ENCODE results near the gene ADGRV1.

The ADGRV1 gene

DNA sequence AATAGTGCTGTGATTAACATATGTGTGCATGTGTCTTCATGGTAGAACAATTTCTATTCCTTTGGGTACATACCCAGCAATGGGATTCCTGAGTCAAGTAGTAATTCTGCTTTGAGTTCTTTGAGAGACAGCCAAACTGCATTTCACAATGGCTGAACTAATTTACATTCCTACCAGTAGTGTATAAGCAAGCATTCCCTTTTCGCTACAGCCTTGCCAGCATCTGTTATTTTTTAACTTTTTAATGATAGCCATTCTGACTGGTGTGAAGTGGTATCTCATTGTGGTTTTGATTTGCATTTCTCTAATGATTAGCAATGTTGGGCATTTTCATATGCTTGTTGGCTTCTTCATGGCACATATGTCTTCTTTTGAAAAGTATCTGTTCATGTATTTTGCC lies 516.0 kb downstream of the ADGRV1 start:
- Histone ChIP-seq H3K9me3 (ENCODE audit: control insufficient read depth, low read length) (no peaks in the 10 kb centered on the region), H3K4me3 (ENCODE audit: low read length) (no peak overlapping the region), H3K36me3 (ENCODE audit: control insufficient read depth, insufficient read depth, low read length) (no peaks in the 10 kb centered on the region), H3K4me1 (ENCODE audit: control insufficient read depth, insufficient read depth, low read length) (no peaks in the 10 kb centered on the region), H3K27me3 (ENCODE audit: control insufficient read depth, insufficient read depth, low read length) (no peaks in the 10 kb centered on the region), H3K9ac (ENCODE audit: low read length) (no peak overlapping the region)

DNA sequence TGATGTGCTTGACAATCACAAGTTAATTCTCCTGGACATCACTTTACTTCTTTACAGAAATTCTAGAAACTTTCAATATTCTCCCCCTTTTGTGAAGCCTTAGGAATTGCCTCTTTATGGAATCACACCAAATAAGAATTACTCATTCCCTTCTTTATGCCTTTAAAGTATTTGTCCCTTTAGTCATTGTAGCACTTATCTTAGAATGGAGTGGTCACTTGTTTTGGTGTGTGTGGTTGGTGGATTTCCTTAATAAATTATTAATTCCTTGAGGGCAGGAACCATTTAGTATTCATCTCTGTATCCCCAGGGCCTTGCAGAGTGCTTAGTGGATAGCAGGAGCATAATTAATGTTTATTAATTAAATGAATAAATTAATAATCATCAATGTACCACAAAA lies 517.5 kb downstream of the ADGRV1 start:
- Histone ChIP-seq H3K4me3 (ENCODE audit: low read length) (no peak overlapping the region), H3K9me3 (ENCODE audit: control insufficient read depth, low read length) (no peaks in the 10 kb centered on the region), H3K27me3 (ENCODE audit: control insufficient read depth, insufficient read depth, low read length) (no peaks in the 10 kb centered on the region), H3K36me3 (ENCODE audit: control insufficient read depth, insufficient read depth, low read length) (no peaks in the 10 kb centered on the region), H3K9ac (ENCODE audit: low read length) (no peak overlapping the region), H3K4me1 (ENCODE audit: control insufficient read depth, insufficient read depth, low read length) (no peaks in the 10 kb centered on the region)

DNA sequence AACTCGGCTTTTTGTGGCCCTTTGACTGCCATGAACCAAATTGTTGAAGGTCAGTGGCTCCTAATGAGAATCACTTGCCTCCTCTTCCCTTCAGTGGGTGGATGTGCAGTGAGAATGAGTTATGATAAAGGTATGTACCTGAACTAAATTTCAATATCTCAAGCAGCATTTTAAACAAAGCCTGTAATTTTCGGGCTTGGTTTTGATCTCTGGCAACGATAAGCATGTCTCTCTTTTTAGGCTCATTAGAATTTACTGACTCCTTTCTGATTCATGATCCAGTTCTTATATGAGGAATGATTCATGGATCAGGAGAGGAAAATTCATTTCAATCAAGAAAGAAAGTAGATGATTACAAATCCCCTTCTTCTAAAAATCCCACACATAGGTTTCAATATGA lies 519.0 kb downstream of the ADGRV1 start:
- Histone ChIP-seq H3K27me3 (ENCODE audit: control insufficient read depth, insufficient read depth, low read length) (no peaks in the 10 kb centered on the region), H3K9me3 (ENCODE audit: control insufficient read depth, low read length) (no peaks in the 10 kb centered on the region), H3K36me3 (ENCODE audit: control insufficient read depth, insufficient read depth, low read length) (no peaks in the 10 kb centered on the region), H3K4me3 (ENCODE audit: low read length) (no peak overlapping the region), H3K4me1 (ENCODE audit: control insufficient read depth, insufficient read depth, low read length) (no peaks in the 10 kb centered on the region), H3K9ac (ENCODE audit: low read length) (no peak overlapping the region)

DNA sequence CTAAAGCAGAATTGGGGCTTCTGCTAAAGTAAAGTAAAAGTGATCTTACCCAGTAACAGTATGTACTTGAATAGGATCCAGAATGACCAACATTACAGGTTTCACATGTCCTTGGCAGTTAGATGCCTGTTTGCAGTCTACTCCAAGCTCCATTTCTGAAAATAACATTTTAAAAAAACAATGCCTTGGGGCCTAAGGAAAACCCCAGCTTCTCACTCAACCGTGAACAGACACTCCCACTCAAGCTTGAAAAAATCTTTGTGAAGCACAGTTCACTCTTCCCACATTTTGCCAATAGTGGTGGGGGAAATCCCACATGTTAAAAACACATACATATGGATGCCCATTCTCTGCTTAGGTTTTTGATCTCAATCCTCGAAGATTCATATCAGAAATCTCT lies 520.4 kb downstream of the ADGRV1 start:
- Histone ChIP-seq H3K36me3 (ENCODE audit: control insufficient read depth, insufficient read depth, low read length) (no peaks in the 10 kb centered on the region), H3K4me3 (ENCODE audit: low read length) (no peak overlapping the region), H3K9me3 (ENCODE audit: control insufficient read depth, low read length) (no peaks in the 10 kb centered on the region), H3K4me1 (ENCODE audit: control insufficient read depth, insufficient read depth, low read length) (no peaks in the 10 kb centered on the region), H3K27me3 (ENCODE audit: control insufficient read depth, insufficient read depth, low read length) (no peaks in the 10 kb centered on the region), H3K9ac (ENCODE audit: low read length) (no peak overlapping the region)

DNA sequence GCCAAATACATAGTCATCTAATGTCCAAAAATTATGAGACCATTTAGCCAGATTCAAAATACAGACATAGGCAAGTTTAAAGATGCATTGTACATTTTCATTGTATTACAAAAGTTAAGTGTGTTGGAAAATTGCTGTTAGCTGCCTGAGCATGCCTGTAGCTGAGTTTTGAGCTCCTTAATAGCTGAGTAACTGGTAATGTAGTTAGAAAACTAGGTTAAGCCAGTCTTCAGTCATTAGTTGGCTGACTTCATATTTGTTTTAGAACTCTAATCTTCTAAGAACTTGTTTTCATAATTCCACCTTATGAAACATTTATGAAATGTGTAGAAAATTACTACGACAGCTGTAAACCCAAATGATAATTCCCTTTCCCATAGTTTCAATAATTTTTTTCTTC lies 531.2 kb downstream of the ADGRV1 start:
- H3K27me3 ChIP-seq (ENCODE audit: control insufficient read depth, insufficient read depth, low read length) = no peaks in the 10 kb centered on the region
- peaks cover 6% of the 10 kb centered on the region for H3K4me1 ChIP-seq (ENCODE audit: control insufficient read depth, insufficient read depth, low read length)
- no peak overlapping the region for H3K4me3 ChIP-seq (ENCODE audit: low read length)
- no peak overlapping the region for H3K9ac ChIP-seq (ENCODE audit: low read length)
- H3K36me3 ChIP-seq (ENCODE audit: control insufficient read depth, insufficient read depth, low read length) = no peaks in the 10 kb centered on the region
- H3K9me3 ChIP-seq (ENCODE audit: control insufficient read depth, low read length) = no peaks in the 10 kb centered on the region

DNA sequence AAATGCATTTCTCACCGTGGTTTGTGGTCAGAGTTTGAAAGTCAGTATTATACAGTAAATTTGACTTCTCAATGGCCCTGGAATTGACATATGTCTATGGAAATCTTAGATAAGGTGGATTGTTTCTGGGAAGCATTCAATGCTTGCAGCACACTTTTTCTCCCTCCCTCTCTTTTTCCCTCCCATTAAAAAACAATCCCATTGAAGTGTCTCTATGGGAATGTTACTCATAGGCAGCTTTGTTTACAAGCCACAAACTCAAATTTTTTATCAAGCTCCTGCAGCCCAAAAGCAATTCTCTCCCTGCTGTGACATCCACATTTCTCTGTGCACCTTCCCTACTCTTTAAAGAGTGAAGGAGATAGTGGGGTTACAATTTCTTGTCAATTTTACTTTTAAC lies 532.4 kb downstream of the ADGRV1 start:
- H3K27me3 ChIP-seq (ENCODE audit: control insufficient read depth, insufficient read depth, low read length) = no peaks in the 10 kb centered on the region
- H3K4me3 ChIP-seq (ENCODE audit: low read length) = no peak overlapping the region
- peaks cover 6% of the 10 kb centered on the region for H3K4me1 ChIP-seq (ENCODE audit: control insufficient read depth, insufficient read depth, low read length)
- no peaks in the 10 kb centered on the region for H3K36me3 ChIP-seq (ENCODE audit: control insufficient read depth, insufficient read depth, low read length)
- no peak overlapping the region for H3K9ac ChIP-seq (ENCODE audit: low read length)
- H3K9me3 ChIP-seq (ENCODE audit: control insufficient read depth, low read length) = no peaks in the 10 kb centered on the region

DNA sequence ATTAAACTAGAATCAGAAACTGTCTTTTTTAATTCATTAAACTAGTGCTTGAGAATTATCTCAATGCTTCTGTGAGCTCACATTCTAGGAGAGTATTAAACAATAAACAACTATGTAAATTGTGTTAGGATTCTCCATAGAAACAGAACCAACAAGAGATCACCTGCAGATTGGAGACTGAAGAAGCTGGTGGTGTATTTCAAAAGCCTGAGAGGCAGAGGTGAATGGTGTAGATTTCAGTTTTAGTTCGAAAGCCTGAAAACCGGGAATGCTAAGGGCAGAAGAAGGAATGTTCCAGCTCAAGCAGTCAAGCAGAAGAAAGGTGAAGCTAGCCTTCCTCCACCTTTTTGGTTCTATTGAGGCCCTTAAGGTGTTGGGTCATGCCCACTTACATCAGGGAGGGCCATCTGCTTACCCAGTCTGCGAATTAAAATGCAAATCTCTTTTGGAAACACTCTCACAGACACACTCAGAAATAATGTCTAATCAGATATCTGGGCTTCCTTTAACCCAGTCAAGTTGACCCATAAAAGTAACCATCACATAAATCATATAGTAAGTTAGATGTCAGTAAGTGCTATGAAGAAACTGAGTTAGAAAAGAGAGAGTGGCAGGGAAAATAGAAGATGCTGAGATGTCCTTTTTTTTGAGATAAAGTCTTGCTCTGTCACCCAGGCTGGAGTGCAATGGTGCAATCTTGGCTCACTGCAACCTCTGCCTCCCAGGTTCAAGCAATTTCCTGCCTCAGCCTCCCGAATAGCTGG lies 533.1 kb downstream of the ADGRV1 start:
- Histone ChIP-seq H3K27me3 (ENCODE audit: control insufficient read depth, insufficient read depth, low read length) (no peaks in the 10 kb centered on the region), H3K4me3 (ENCODE audit: low read length) (no peak overlapping the region), H3K36me3 (ENCODE audit: control insufficient read depth, insufficient read depth, low read length) (no peaks in the 10 kb centered on the region), H3K4me1 (ENCODE audit: control insufficient read depth, insufficient read depth, low read length) (peaks cover 6% of the 10 kb centered on the region), H3K9ac (ENCODE audit: low read length) (no peak overlapping the region), H3K9me3 (ENCODE audit: control insufficient read depth, low read length) (no peaks in the 10 kb centered on the region)

DNA sequence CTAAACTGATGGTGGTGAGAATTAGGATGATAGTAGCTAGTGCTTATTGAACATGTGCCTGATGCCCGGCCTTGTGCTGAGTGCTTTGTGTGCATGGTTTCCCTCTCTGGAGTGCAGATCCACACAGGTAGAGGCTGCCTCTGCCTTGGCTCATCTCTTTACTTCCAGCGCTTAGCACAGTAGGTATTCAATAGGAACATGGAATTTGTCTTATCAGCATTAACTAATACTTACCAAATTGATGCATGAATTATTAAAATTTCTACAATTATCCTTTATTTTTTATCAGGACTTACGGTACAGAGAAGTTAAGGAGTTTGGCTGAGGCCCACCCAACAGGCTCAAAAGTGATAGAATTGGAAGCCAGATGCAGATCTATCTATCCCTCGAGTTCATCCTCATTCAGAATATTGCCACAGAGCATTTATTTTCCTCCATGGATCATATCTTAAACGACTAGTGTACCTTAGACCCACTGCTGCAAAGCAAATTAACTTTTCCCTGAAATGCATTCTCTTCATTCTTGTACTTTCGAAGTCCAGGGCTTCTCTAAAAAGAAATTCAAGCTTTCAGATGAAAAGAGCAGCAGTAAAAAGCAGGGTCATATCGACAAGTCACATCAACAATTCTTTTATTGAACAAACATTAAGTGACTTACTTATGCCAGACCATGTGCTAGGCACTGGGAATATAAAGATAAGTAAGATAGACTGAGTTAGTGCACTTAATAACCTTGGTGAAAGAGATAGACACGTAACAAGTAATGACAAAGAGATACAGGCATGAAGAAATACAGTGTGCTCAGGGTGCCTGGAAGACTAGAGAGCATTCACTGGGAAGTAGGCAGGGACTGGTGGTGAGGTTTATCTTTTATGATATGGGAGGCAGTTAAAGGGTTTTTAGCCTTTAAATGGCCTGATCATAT lies 534.5 kb downstream of the ADGRV1 start:
- no peaks in the 10 kb centered on the region for H3K9me3 ChIP-seq (ENCODE audit: control insufficient read depth, low read length)
- no peaks in the 10 kb centered on the region for H3K36me3 ChIP-seq (ENCODE audit: control insufficient read depth, insufficient read depth, low read length)
- H3K27me3 ChIP-seq (ENCODE audit: control insufficient read depth, insufficient read depth, low read length) = no peaks in the 10 kb centered on the region
- H3K4me3 ChIP-seq (ENCODE audit: low read length) = no peak overlapping the region
- peaks cover 6% of the 10 kb centered on the region for H3K4me1 ChIP-seq (ENCODE audit: control insufficient read depth, insufficient read depth, low read length)
- no peak overlapping the region for H3K9ac ChIP-seq (ENCODE audit: low read length)

DNA sequence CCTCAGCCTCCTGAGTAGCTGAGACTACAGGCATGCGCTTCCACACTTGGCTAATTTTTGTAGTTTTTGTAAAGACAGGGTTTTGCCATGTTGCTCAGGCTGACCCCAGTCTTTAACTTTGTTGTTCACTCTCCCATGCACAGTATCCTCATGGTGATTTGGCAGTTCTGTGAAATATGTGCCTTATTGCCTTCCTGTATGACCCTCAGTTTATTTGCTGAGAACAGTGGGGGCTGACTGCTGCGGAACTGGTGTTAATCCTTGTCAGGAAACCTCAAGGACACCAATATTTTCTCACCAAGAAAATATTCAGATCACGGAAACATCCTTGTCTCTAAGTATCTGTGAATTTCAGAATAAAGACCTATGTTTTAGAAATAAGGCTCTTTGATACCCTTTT lies 536.7 kb downstream of the ADGRV1 start:
- Histone ChIP-seq H3K36me3 (ENCODE audit: control insufficient read depth, insufficient read depth, low read length) (no peaks in the 10 kb centered on the region), H3K4me1 (ENCODE audit: control insufficient read depth, insufficient read depth, low read length) (peaks cover 6% of the 10 kb centered on the region), H3K27me3 (ENCODE audit: control insufficient read depth, insufficient read depth, low read length) (no peaks in the 10 kb centered on the region), H3K9me3 (ENCODE audit: control insufficient read depth, low read length) (no peaks in the 10 kb centered on the region), H3K9ac (ENCODE audit: low read length) (no peak overlapping the region), H3K4me3 (ENCODE audit: low read length) (no peak overlapping the region)

DNA sequence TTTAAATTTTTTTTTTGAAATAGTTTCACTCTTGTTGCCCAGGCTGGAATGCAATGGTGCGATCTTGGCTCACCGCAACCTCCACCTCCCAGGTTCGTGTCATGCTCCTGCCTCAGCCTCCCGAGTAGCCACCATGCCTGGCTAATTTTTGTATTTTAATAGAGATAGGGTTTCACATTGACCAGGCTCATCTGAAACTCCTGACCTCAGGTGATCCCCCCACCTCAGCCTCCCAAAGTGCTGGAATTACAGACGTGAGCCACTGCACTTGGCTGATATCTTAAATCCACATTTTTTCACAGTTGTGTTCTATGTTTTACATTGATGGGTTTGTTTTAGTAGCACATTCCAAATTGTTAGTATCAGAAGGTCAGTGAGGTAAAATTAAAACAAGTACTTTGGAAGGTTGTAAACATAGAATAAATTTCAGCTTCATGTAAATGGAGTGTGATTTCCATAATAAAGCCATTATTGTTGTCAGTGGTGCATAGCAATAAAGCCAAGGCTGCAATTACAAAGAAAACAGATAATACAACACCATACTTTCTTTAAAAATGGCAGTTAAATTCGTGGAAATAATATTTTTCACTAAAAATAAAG lies 537.3 kb downstream of the ADGRV1 start:
- peaks cover 6% of the 10 kb centered on the region for H3K4me1 ChIP-seq (ENCODE audit: control insufficient read depth, insufficient read depth, low read length)
- no peaks in the 10 kb centered on the region for H3K9me3 ChIP-seq (ENCODE audit: control insufficient read depth, low read length)
- H3K9ac ChIP-seq (ENCODE audit: low read length) = no peak overlapping the region
- no peak overlapping the region for H3K4me3 ChIP-seq (ENCODE audit: low read length)
- no peaks in the 10 kb centered on the region for H3K27me3 ChIP-seq (ENCODE audit: control insufficient read depth, insufficient read depth, low read length)
- no peaks in the 10 kb centered on the region for H3K36me3 ChIP-seq (ENCODE audit: control insufficient read depth, insufficient read depth, low read length)

DNA sequence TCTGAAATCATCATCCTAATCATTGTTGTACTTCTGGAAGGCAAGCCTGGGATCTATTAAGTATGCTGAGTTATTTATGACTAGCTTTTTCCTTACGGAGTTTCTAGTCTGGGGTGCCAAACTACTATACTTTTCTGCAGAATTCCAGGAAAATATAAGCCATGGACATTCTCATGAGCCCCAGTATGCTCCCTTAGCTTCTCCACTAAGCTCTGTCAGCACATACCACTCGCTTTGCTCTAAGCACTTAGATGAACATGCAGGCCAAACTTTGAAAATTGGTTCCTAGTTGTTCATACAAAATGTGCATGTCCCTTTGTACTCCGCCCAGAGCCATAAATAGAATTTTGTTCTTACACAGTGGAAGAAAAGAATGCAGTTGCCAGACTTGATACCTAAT lies 539.9 kb downstream of the ADGRV1 start:
- Histone ChIP-seq H3K4me3 (ENCODE audit: low read length) (no peak overlapping the region), H3K4me1 (ENCODE audit: control insufficient read depth, insufficient read depth, low read length) (peaks cover 7% of the 10 kb centered on the region), H3K36me3 (ENCODE audit: control insufficient read depth, insufficient read depth, low read length) (no peaks in the 10 kb centered on the region), H3K9ac (ENCODE audit: low read length) (no peak overlapping the region), H3K9me3 (ENCODE audit: control insufficient read depth, low read length) (no peaks in the 10 kb centered on the region), H3K27me3 (ENCODE audit: control insufficient read depth, insufficient read depth, low read length) (no peaks in the 10 kb centered on the region)
